HepG2 (cell line): ENCODE results near the gene LCE3A. TPM values are rescaled to one million over a fixed set of nuclear protein-coding genes. Genes with fewer than 3 reads are reported as not detected.
A peak's percentile ranks its signal among the peaks of the same experiment; 100 is the strongest.

Experiments
- ATAC-seq: fragments of 200-7000 bp; cut with Tn5 transposase; 3 replicates; pipeline ENCODE4 v1.9.1; 2020; ENCODE audit warnings: mild to moderate bottlenecking, moderate library complexity
- BruUV-seq: library from RNA; stranded (reverse); fragments of 400-500 nt; replicated peaks from 2 replicates; lab custom pipeline; 2021; lab: Mats Ljungman, UMichigan
- CTCF ChIA-PET: fragments of 300-600 bp; formaldehyde crosslinking; extraction: SDS; loops from one replicate; lab custom pipeline; 2021; ENCODE audit warnings: low total read pairs, inconsistent platforms, low intra/inter-chr PET ratio; lab: Yijun Ruan, JAX
- POLR2A ChIA-PET: fragments of 350-600 bp; sonication (Branson Sonifier 250); formaldehyde crosslinking; loops from one replicate; lab custom pipeline; 2020; ENCODE audit warnings: antibody characterized with exemption, inconsistent platforms; lab: Yijun Ruan, JAX
- DNase-seq: peaks from one replicate; pipeline ENCODE4 v3.0.0-alpha.2; 2015; ENCODE audit warnings: low spot score
- FAIRE-seq: peaks from 3 replicates; lab custom pipeline; 2011; peaks lifted over from hg19 to GRCh38; lab: Jason Lieb, UNC
- H2AFZ ChIP-seq: one replicate; pipeline ENCODE4 v1.6.1; 2011; ENCODE audit warnings: low read length, inconsistent platforms
- H3K27ac ChIP-seq: fragments of 300-600 bp; 3 replicates; pipeline ENCODE4 v1.8.0; 2011; ENCODE audit warnings: mixed run types, mild to moderate bottlenecking, mixed read lengths, low read length, inconsistent platforms; ENCODE audit not compliant: insufficient read depth; ENCODE audit errors: extremely low read length
- H3K27me3 ChIP-seq, 2 experiments: fragments of 200-600 bp in 1 of 2; 2 replicates in 1 of 2; 3 replicates in 1 of 2; pipeline versions ENCODE4 v1.6.0 to v1.8.0; 2011; ENCODE audit warnings: low read length in 2 of 2, mild to moderate bottlenecking in 2 of 2, moderate library complexity in 2 of 2, inconsistent platforms in 1 of 2; ENCODE audit not compliant: insufficient read depth in 2 of 2, control insufficient read depth in 1 of 2
- H3K36me3 ChIP-seq, 2 experiments: fragments of 200-600 bp in 1 of 2; replicated peaks in 1 of 2; 2 replicates in 1 of 2; 3 replicates in 1 of 2; pipeline versions ENCODE4 v1.5.1 to v1.8.0; 2011; ENCODE audit warnings: low read length in 2 of 2, inconsistent platforms in 1 of 2; ENCODE audit not compliant: insufficient read depth in 2 of 2, control insufficient read depth in 1 of 2
- H3K4me1 ChIP-seq: 2 replicates; pipeline ENCODE4 v1.5.1; 2012; ENCODE audit warnings: low read length, inconsistent platforms; ENCODE audit not compliant: insufficient read depth
- H3K4me2 ChIP-seq: 2 replicates; pipeline ENCODE4 v1.6.0; 2011; ENCODE audit warnings: low read depth, low read length, inconsistent platforms
- H3K4me3 ChIP-seq, 3 experiments: fragments of 200-600 bp in 1 of 3; sonication (generic), shearing (Covaris generic) in 1 of 3; replicated peaks in 1 of 3; 2 replicates each; pipeline ENCODE4 v1.5.1; 2011 to 2016; ENCODE audit warnings: low read length in 3 of 3, inconsistent platforms in 2 of 3, low read depth in 2 of 3, mild to moderate bottlenecking in 2 of 3, control low read depth in 1 of 3, mixed read lengths in 1 of 3; ENCODE audit not compliant: insufficient read depth in 1 of 3
- H3K79me2 ChIP-seq: one replicate; pipeline ENCODE4 v1.6.1; 2011; ENCODE audit warnings: low read length, inconsistent platforms; ENCODE audit not compliant: insufficient read depth
- H3K9ac ChIP-seq: 2 replicates; pipeline ENCODE4 v1.6.0; 2011; ENCODE audit warnings: mild to moderate bottlenecking, low read depth, low read length, inconsistent platforms; ENCODE audit not compliant: insufficient read depth
- H3K9me3 ChIP-seq: 2 replicates; pipeline ENCODE4 v1.5.1; 2012; ENCODE audit warnings: mild to moderate bottlenecking, low read length
- H4K20me1 ChIP-seq: 2 replicates; pipeline ENCODE4 v1.6.0; 2011; ENCODE audit warnings: inconsistent platforms, mild to moderate bottlenecking, low read length, moderate library complexity; ENCODE audit not compliant: insufficient read depth
- DDIT3 ChIP-seq: sonication (generic); formaldehyde crosslinking; IDR thresholded peaks from 2 replicates; pipeline ENCODE4 v1.4.0; 2020; ENCODE audit warnings: mild to moderate bottlenecking, missing genetic modification reagents
- EP300 ChIP-seq, 3 experiments: sonication (generic) in 1 of 3; formaldehyde crosslinking in 1 of 3; IDR thresholded peaks; 2 replicates each; pipeline versions ENCODE4 v1.5.1 to v1.6.1; 2011 to 2020; ENCODE audit warnings: low read depth in 2 of 3, low read length in 2 of 3, borderline replicate concordance in 1 of 3, improper control_type of control experiment in 1 of 3, mild to moderate bottlenecking in 1 of 3, missing genetic modification reagents in 1 of 3, moderate library complexity in 1 of 3
- MEF2D ChIP-seq: sonication (generic); formaldehyde crosslinking; IDR thresholded peaks from 2 replicates; pipeline ENCODE4 v1.5.1; 2020; ENCODE audit warnings: mild to moderate bottlenecking, missing genetic modification reagents
- POGK ChIP-seq: sonication (generic); formaldehyde crosslinking; conservative IDR thresholded peaks from 2 replicates; pipeline ENCODE4 v1.8.0; 2022; ENCODE audit warnings: mild to moderate bottlenecking, moderate library complexity, missing genetic modification reagents
- POLR2AphosphoS2 ChIP-seq: IDR thresholded peaks from 2 replicates; pipeline ENCODE4 v1.6.1; 2011; ENCODE audit warnings: low read depth, low read length, improper control_type of control experiment
- RBFOX2 ChIP-seq: fragments of 200-400 bp; formaldehyde crosslinking; IDR thresholded peaks from 2 replicates; pipeline ENCODE4 v1.6.1; 2017; ENCODE audit warnings: low read depth, mild to moderate bottlenecking, low read length
- REL ChIP-seq: sonication (generic); formaldehyde crosslinking; conservative IDR thresholded peaks from 2 replicates; pipeline ENCODE4 v1.8.0; 2022; ENCODE audit warnings: mild to moderate bottlenecking, missing genetic modification reagents, moderate library complexity
- SMC3 ChIP-seq: IDR thresholded peaks from 2 replicates; pipeline ENCODE4 v1.6.1; 2011; ENCODE audit warnings: low read length, improper control_type of control experiment
- ZBTB14 ChIP-seq: sonication (generic); formaldehyde crosslinking; IDR thresholded peaks from 2 replicates; pipeline ENCODE4 v1.4.0; 2020; ENCODE audit warnings: missing genetic modification reagents
- ZMYM4 ChIP-seq: sonication (generic); formaldehyde crosslinking; IDR thresholded peaks from 2 replicates; pipeline ENCODE4 v1.8.1; 2023; ENCODE audit warnings: mild to moderate bottlenecking, missing genetic modification reagents
- ZNF205 ChIP-seq: IDR thresholded peaks from 2 replicates; pipeline ENCODE4 v1.6.1; 2018; ENCODE audit warnings: missing biosample characterization, missing genetic modification reagents
- ZNF282 ChIP-seq: fragments of 450-650 bp; IDR thresholded peaks from 2 replicates; pipeline ENCODE4 v1.6.1; 2018; ENCODE audit not compliant: partially characterized antibody
- ZNF431 ChIP-seq: sonication (generic); formaldehyde crosslinking; IDR thresholded peaks from 2 replicates; pipeline ENCODE4 v1.9.0; 2022; ENCODE audit warnings: missing genetic modification reagents, low read depth, mild to moderate bottlenecking, borderline replicate concordance
- ZNF660 ChIP-seq: sonication (generic); formaldehyde crosslinking; IDR thresholded peaks from 2 replicates; pipeline ENCODE4 v1.5.1; 2020; ENCODE audit warnings: mild to moderate bottlenecking, low read depth, missing genetic modification reagents, borderline replicate concordance
- ZNF720 ChIP-seq: sonication (generic); formaldehyde crosslinking; IDR thresholded peaks from 2 replicates; pipeline ENCODE4 v1.4.0; 2020; ENCODE audit warnings: missing genetic modification reagents
- ZNF788 ChIP-seq: sonication (generic); formaldehyde crosslinking; IDR thresholded peaks from 2 replicates; pipeline ENCODE4 v1.5.0; 2020; ENCODE audit warnings: mild to moderate bottlenecking, missing genetic modification reagents, borderline replicate concordance
- WGBS: methylation state at CpG from one replicate; pipeline ENCODE4 v1.1.6; 2017; ENCODE audit warnings: low lambda C conversion rate; 5-methylcytosine and 5-hydroxymethylcytosine counted together
- in situ Hi-C: cut with HindIII; loops from 2 replicates; pipeline ENCODE4 v1.10.0; 2017; ENCODE audit warnings: low pct_unique_long_range_greater_than_20kb; ENCODE audit not compliant: extremely low pct_ligation_motif_present
- intact Hi-C: fragments of 100-400 bp; cut with micrococcal nuclease; formaldehyde crosslinking; loops from one replicate; pipeline ENCODE4 v1.10.0; 2022; ENCODE audit not compliant: unreplicated experiment
- polyA plus RNA-seq, 8 experiments: library from polyadenylated mRNA; depleted of rRNA in 3 of 8; stranded (reverse) in 7 of 8; unstranded in 1 of 8; fragments of >200 nt; fragmentation: Illumina TruSeq in 4 of 8; extraction: Trizol in 4 of 8; gene quantifications; 2 replicates each; pipeline versions ENCODE4 v1.2.1 to v1.2.3, GENCODE V29; 2011 to 2016; ENCODE audit warnings: low read depth in 4 of 8, missing spikeins in 1 of 8, mixed read lengths in 1 of 8; ENCODE audit not compliant: insufficient read depth in 1 of 8
- total RNA-seq, 5 experiments: library from RNA; depleted of rRNA; stranded (reverse); fragments of >200 nt; fragmentation: Illumina TruSeq; extraction: Trizol; gene quantifications; 2 replicates each; pipeline ENCODE4 v1.2.3, GENCODE V29; 2016; ENCODE audit warnings: low read depth in 1 of 5

LCE3A gene
- total and polyA plus RNA-seq, 2 of the 13 experiments (the other 11 are each of a cell fraction or from before 2014, with no cell fraction given): not detected

GRCh38 chr1:152656459-152656858 lies 33.6 kb upstream of the LCE3A start:
- WGBS: no CpG with 5 or more reads among the region's 2 CpGs
- no peaks in the 10 kb centered on the region for H3K36me3 ChIP-seq
- no peak for DNase-seq
- no peak for TF ChIP-seq ZNF788 (CRISPR knock-in tag)
- TF ChIP-seq ZNF720 (CRISPR knock-in tag): no peak
- no peak for TF ChIP-seq REL (CRISPR knock-in tag)
- no TSS peak for BruUV-seq
- H3K4me1 ChIP-seq: no peaks in the 10 kb centered on the region
- no peaks in the 10 kb centered on the region for H4K20me1 ChIP-seq
- no peak overlapping the region for H3K9ac ChIP-seq
- H3K4me2 ChIP-seq: no peak overlapping the region
- H3K79me2 ChIP-seq: no peaks in the 10 kb centered on the region
- ChIA-PET POLR2A (no interaction called here), CTCF (no interaction called here)
- H2AFZ ChIP-seq: no peak overlapping the region
- in situ Hi-C loops (no loop called here), intact Hi-C loops (no loop called here)
- no peak for ATAC-seq
- no peaks in the 10 kb centered on the region for H3K27me3 ChIP-seq
- no peak overlapping the region for H3K27ac ChIP-seq
- no peaks in the 10 kb centered on the region for H3K9me3 ChIP-seq
- no peak overlapping the region for H3K4me3 ChIP-seq
- no peak for FAIRE-seq

GRCh38 chr1:152654110-152654509 lies 31.2 kb upstream of the LCE3A start:
- H4K20me1 ChIP-seq: no peaks in the 10 kb centered on the region
- no peak for FAIRE-seq
- no peaks in the 10 kb centered on the region for H3K36me3 ChIP-seq
- no peak overlapping the region for H3K27ac ChIP-seq
- no TSS peak for BruUV-seq
- H3K9ac ChIP-seq: no peak overlapping the region
- no peak overlapping the region for H3K4me2 ChIP-seq
- no peak overlapping the region for H3K4me3 ChIP-seq
- H3K79me2 ChIP-seq: no peaks in the 10 kb centered on the region
- H3K27me3 ChIP-seq: no peaks in the 10 kb centered on the region
- ATAC-seq: peak; percentile 82
- H2AFZ ChIP-seq: no peak overlapping the region
- POLR2A ChIA-PET: no interaction called here
- no peaks in the 10 kb centered on the region for H3K9me3 ChIP-seq
- WGBS: 30% methylated on average over 10 of the region's 10 CpGs
- in situ Hi-C loops: no loop called here
- intact Hi-C loops: loop anchor here (1.0 to 5.0 kb wide), 2 partner anchors 81 to 213 kb away; no protein-coding TSS in a partner anchor
- CTCF ChIA-PET: interaction anchor here (1.1 to 1.9 kb wide), 4 partner anchors 81 to 539 kb away, joined by 3 to 9 read pairs (median 4); no protein-coding TSS in a partner anchor
- H3K4me1 ChIP-seq: no peaks in the 10 kb centered on the region
- DNase-seq: peak; percentile 59
- TF ChIP-seq SMC3 (peak; percentile 64; the same call in 1 of the 2 replicates), ZMYM4 (no peak), ZNF205 (CRISPR knock-in tag) (no peak), RBFOX2 (no peak), EP300 (IDR thresholded peaks at IDR 0.05; ENCODE audit: low read depth in 2 of 2, low read length in 2 of 2) (no peak), EP300 (CRISPR knock-in tag; IDR thresholded peaks at IDR 0.05; ENCODE audit: borderline replicate concordance) (no peak), MEF2D (CRISPR knock-in tag) (no peak), ZNF282 (no peak), ZBTB14 (CRISPR knock-in tag) (no peak), DDIT3 (CRISPR knock-in tag) (no peak), ZNF660 (CRISPR knock-in tag) (no peak), POLR2AphosphoS2 (no peak), POGK (CRISPR knock-in tag) (no peak), ZNF431 (no peak)
